ENCODE data around the gene NEMP2. TPM values are rescaled to one million over a fixed set of nuclear protein-coding genes. Genes with fewer than 3 reads are reported as not detected.

Gene NEMP2
- total RNA-seq, 1 experiment from 2014 or later: 8.3 TPM

DNA sequence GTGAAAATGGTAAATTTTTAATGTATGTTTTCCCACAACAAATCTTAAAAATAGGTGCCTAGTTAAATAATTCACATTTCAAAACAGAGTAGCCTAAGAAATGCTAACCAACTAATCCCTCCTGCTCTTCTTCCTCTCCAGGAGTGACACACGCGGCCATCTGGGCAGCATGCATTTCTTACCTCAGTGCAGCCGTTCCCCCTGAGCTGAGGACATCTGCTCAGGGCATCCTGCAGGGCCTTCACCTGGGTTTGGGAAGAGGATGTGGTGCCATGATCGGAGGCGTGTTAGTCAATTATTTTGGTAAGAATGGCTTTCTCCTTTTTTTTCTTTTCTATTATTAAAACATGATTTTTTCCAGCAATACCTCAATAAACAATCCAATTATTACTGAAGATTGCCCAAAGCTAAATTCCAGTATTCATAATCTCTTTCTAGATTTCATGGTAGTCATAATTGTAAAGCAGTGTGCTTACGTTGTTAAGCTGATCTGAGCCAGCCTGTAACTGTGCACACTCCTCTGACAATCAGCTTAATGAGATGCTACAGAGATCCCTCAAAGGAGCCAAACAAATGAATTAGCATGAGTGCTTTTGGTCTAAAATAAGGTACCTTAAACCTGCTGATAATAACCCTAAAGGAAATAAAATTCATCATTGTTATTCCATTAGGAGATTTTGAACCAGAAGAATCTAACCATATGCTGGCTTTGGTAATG lies 45.8 kb downstream of the NEMP2 start:
- H3K4me2 ChIP-seq: no peak overlapping the region
- H3K4me3 ChIP-seq: no peak overlapping the region
- no peaks in the 10 kb centered on the region for H3K4me1 ChIP-seq (replicated peaks; ENCODE audit: insufficient read depth)
- no peak overlapping the region for H3K27ac ChIP-seq
- ChIA-PET CTCF (no interaction called here), POLR2A (ENCODE audit: unreplicated experiment) (no interaction called here)
- no peaks in the 10 kb centered on the region for H3F3A ChIP-seq (ENCODE audit: insufficient read depth, low read depth)
- H3K36me3 ChIP-seq (ENCODE audit: low read depth): no peaks in the 10 kb centered on the region
- intact Hi-C loops (cut with micrococcal nuclease; ENCODE audit: unreplicated experiment): no loop called here
- no peaks in the 10 kb centered on the region for H3K27me3 ChIP-seq (ENCODE audit: insufficient read depth, low read depth)
- H3K9me3 ChIP-seq (ENCODE audit: insufficient read depth, low read depth): no peaks in the 10 kb centered on the region
- no peaks in the 10 kb centered on the region for H3K79me2 ChIP-seq (ENCODE audit: low read depth)
- H4K20me1 ChIP-seq (ENCODE audit: insufficient read depth): no peaks in the 10 kb centered on the region
- TF ChIP-seq EZH2 (IDR thresholded peaks at IDR 0.05; ENCODE audit: low read depth): no peak
- TF ChIP-seq, protein P1, sequence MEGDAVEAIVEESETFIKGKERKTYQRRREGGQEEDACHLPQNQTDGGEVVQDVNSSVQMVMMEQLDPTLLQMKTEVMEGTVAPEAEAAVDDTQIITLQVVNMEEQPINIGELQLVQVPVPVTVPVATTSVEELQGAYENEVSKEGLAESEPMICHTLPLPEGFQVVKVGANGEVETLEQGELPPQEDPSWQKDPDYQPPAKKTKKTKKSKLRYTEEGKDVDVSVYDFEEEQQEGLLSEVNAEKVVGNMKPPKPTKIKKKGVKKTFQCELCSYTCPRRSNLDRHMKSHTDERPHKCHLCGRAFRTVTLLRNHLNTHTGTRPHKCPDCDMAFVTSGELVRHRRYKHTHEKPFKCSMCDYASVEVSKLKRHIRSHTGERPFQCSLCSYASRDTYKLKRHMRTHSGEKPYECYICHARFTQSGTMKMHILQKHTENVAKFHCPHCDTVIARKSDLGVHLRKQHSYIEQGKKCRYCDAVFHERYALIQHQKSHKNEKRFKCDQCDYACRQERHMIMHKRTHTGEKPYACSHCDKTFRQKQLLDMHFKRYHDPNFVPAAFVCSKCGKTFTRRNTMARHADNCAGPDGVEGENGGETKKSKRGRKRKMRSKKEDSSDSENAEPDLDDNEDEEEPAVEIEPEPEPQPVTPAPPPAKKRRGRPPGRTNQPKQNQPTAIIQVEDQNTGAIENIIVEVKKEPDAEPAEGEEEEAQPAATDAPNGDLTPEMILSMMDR (conservative IDR thresholded peaks at IDR 0.05): no peak
- BruUV-seq (replicated peaks): no TSS peak
- DNase-seq: no peak
- H3K9me2 ChIP-seq (ENCODE audit: insufficient read depth): no peaks in the 10 kb centered on the region
- no peak overlapping the region for H2AFZ ChIP-seq

DNA sequence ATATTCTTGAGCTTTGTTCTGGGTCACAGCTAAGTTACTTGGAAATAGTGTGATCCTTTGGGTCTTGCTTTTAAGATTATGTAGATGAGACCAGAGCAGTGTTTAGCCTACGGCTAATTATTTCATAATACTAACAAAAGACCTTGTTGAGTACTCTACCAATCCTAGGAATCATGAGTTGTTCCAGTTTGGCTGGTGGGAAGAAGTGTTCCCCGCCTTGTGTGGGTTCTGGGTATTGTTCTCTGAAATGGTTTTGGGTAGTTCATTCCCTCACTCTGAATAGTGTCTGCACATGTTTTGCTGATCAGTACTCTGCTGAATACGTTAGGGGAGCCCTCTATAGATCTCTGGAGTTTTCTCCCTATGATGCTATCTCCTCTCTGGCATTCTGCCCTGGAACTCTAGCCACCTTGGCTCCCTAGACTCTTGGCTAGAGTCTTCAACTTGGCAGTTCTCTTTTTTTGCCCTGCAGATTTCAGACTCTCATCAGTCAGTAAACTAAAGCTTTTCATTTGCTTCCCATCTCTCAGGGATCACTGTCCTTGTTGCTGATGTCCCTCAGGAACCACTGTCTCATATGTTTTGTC lies 48.4 kb downstream of the NEMP2 start:
- H2AFZ ChIP-seq: no peak overlapping the region
- H3K4me2 ChIP-seq: no peak overlapping the region
- H3K9me2 ChIP-seq (ENCODE audit: insufficient read depth): no peaks in the 10 kb centered on the region
- ChIA-PET CTCF (no interaction called here), POLR2A (ENCODE audit: unreplicated experiment) (no interaction called here)
- TF ChIP-seq, protein P1 (conservative IDR thresholded peaks at IDR 0.05): no peak
- TF ChIP-seq EZH2 (IDR thresholded peaks at IDR 0.05; ENCODE audit: low read depth): no peak
- no peaks in the 10 kb centered on the region for H3K9me3 ChIP-seq (ENCODE audit: insufficient read depth, low read depth)
- H3K4me3 ChIP-seq: no peak overlapping the region
- no peaks in the 10 kb centered on the region for H3K79me2 ChIP-seq (ENCODE audit: low read depth)
- no peak for DNase-seq
- H3F3A ChIP-seq (ENCODE audit: insufficient read depth, low read depth): no peaks in the 10 kb centered on the region
- H3K36me3 ChIP-seq (ENCODE audit: low read depth): no peaks in the 10 kb centered on the region
- no peak overlapping the region for H3K27ac ChIP-seq
- H3K27me3 ChIP-seq (ENCODE audit: insufficient read depth, low read depth): no peaks in the 10 kb centered on the region
- no peaks in the 10 kb centered on the region for H4K20me1 ChIP-seq (ENCODE audit: insufficient read depth)
- intact Hi-C loops (cut with micrococcal nuclease; ENCODE audit: unreplicated experiment): no loop called here
- no peaks in the 10 kb centered on the region for H3K4me1 ChIP-seq (replicated peaks; ENCODE audit: insufficient read depth)
- BruUV-seq (replicated peaks): no TSS peak

DNA sequence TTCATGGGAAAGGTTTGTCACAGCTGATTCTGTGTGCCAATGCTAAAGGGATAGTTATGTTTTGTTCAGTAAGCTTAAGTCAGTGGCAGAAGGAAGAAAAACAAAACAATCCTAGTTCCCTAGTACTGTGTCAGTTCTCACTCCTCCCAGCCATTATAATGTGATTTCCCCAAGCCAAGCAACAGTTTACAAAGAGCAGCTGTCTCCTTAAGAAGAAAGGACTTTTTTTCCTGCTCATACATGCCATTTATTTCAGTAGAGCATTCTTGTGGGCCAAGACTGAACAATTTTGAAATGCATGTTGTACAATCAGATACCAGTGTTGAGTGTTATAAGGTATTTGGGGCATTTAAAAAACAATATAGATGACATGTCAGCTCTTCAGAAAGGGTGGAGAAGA lies 52.1 kb downstream of the NEMP2 start:
- Histone ChIP-seq H2AFZ (no peak overlapping the region), H3K4me3 (no peak overlapping the region), H3K9me2 (ENCODE audit: insufficient read depth) (no peaks in the 10 kb centered on the region), H3K9me3 (ENCODE audit: insufficient read depth, low read depth) (no peaks in the 10 kb centered on the region), H3K4me2 (no peak overlapping the region), H3K79me2 (ENCODE audit: low read depth) (no peaks in the 10 kb centered on the region), H3K27ac (no peak overlapping the region), H4K20me1 (ENCODE audit: insufficient read depth) (no peaks in the 10 kb centered on the region), H3F3A (ENCODE audit: insufficient read depth, low read depth) (no peaks in the 10 kb centered on the region), H3K27me3 (ENCODE audit: insufficient read depth, low read depth) (no peaks in the 10 kb centered on the region), H3K36me3 (ENCODE audit: low read depth) (no peaks in the 10 kb centered on the region), H3K4me1 (replicated peaks; ENCODE audit: insufficient read depth) (no peaks in the 10 kb centered on the region)
- no TSS peak for BruUV-seq (replicated peaks)
- intact Hi-C loops (cut with micrococcal nuclease; ENCODE audit: unreplicated experiment): no loop called here
- TF ChIP-seq, protein P1 (conservative IDR thresholded peaks at IDR 0.05): no peak
- no peak for TF ChIP-seq EZH2 (IDR thresholded peaks at IDR 0.05; ENCODE audit: low read depth)
- DNase-seq: no peak
- ChIA-PET POLR2A (ENCODE audit: unreplicated experiment) (no interaction called here), CTCF (no interaction called here)
